GM23338 (cell line): ENCODE data around the gene ITGA4. TPM values are rescaled to one million over a fixed set of nuclear protein-coding genes. Genes with fewer than 3 reads are reported as not detected.
"Not testable (repeated sequence)": the region's sequence is repeated elsewhere in the genome, so short reads cannot be mapped to it uniquely, and the experiment has no call there.

Experiments used
- ATAC-seq: fragments of 200-7000 bp; cut with Tn5 transposase; 3 replicates; pipeline ENCODE4 v1.9.1; 2020
- DNase-seq: peaks from one replicate; pipeline ENCODE4 v3.0.0-alpha.2; 2015; ENCODE audit warnings: low spot score
- H2AFZ ChIP-seq: fragments of 200-600 bp; sonication (generic); 2 replicates; pipeline ENCODE4 v1.8.0; 2016; ENCODE audit warnings: antibody characterized with exemption, mild to moderate bottlenecking, moderate library complexity
- H3F3A ChIP-seq: fragments of 200-600 bp; sonication (generic); replicated peaks from 2 replicates; pipeline ENCODE4 v1.8.0; 2017; ENCODE audit warnings: antibody characterized with exemption, mixed run types, low read depth
- H3K27ac ChIP-seq: fragments of 200-600 bp; sonication (generic); 2 replicates; pipeline ENCODE4 v1.6.1; 2016; ENCODE audit warnings: low read depth
- H3K27me3 ChIP-seq: fragments of 200-600 bp; sonication (generic); 2 replicates; pipeline ENCODE4 v1.8.0; 2016; ENCODE audit warnings: mild to moderate bottlenecking, mixed run types, moderate library complexity; ENCODE audit not compliant: insufficient read depth
- H3K36me3 ChIP-seq: fragments of 200-600 bp; sonication (generic); 2 replicates; pipeline ENCODE4 v1.8.0; 2016; ENCODE audit warnings: mild to moderate bottlenecking; ENCODE audit not compliant: insufficient read depth
- H3K4me1 ChIP-seq: fragments of 200-600 bp; sonication (generic); 2 replicates; pipeline ENCODE4 v1.8.0; 2016; ENCODE audit warnings: mild to moderate bottlenecking, moderate library complexity; ENCODE audit not compliant: insufficient read depth
- H3K4me2 ChIP-seq: fragments of 200-600 bp; sonication (generic); 2 replicates; pipeline ENCODE4 v1.7.1; 2017; ENCODE audit warnings: mixed run types
- H3K4me3 ChIP-seq: fragments of 200-600 bp; sonication (generic); 2 replicates; pipeline ENCODE4 v1.6.1; 2016; ENCODE audit warnings: mixed run types
- H3K79me2 ChIP-seq: fragments of 200-600 bp; sonication (generic); replicated peaks from 2 replicates; pipeline ENCODE4 v1.8.0; 2017; ENCODE audit warnings: mild to moderate bottlenecking; ENCODE audit not compliant: insufficient read depth
- H3K9me2 ChIP-seq: fragments of 200-600 bp; sonication (generic); 2 replicates; pipeline ENCODE4 v1.8.0; 2017; ENCODE audit not compliant: insufficient read depth
- H4K20me1 ChIP-seq: fragments of 200-600 bp; sonication (generic); replicated peaks from 2 replicates; pipeline ENCODE4 v1.8.0; 2017; ENCODE audit warnings: mild to moderate bottlenecking; ENCODE audit not compliant: insufficient read depth
- H3K27ac Mint-ChIP-seq: 2 replicates; pipeline ENCODE4 v1.8.0; 2020; ENCODE audit warnings: inconsistent platforms, mild to moderate bottlenecking, moderate library complexity, mixed read lengths
- H3K27me3 Mint-ChIP-seq: 3 replicates; pipeline ENCODE4 v1.8.0; 2022; ENCODE audit warnings: low read depth, mild to moderate bottlenecking, moderate library complexity, mixed read lengths, inconsistent platforms; ENCODE audit not compliant: insufficient read depth, poor library complexity
- H3K36me3 Mint-ChIP-seq: 3 replicates; pipeline ENCODE4 v1.8.0; 2021; ENCODE audit warnings: low read depth, mild to moderate bottlenecking, inconsistent platforms, moderate library complexity, mixed read lengths
- H3K4me1 Mint-ChIP-seq: 3 replicates; pipeline ENCODE4 v1.8.0; 2020; ENCODE audit warnings: mild to moderate bottlenecking, inconsistent platforms, mixed read lengths
- H3K4me3 Mint-ChIP-seq: 3 replicates; pipeline ENCODE4 v1.8.0; 2021; ENCODE audit warnings: moderate library complexity, mild to moderate bottlenecking, inconsistent platforms, mixed read lengths
- H3K9me3 Mint-ChIP-seq: 3 replicates; pipeline ENCODE4 v1.8.0; 2020; ENCODE audit warnings: moderate library complexity, mild to moderate bottlenecking, inconsistent platforms, mixed read lengths
- CREB1 ChIP-seq: fragments of 250-450 bp; sonication (Bioruptor Pico); IDR thresholded peaks from 2 replicates; pipeline ENCODE4 v1.5.0; 2020; ENCODE audit warnings: low read depth, mild to moderate bottlenecking, moderate library complexity
- CTCF ChIP-seq, 2 experiments: fragments of 200-600 bp in 1 of 2; sonication (generic) in 1 of 2; conservative IDR thresholded peaks; 2 replicates each; pipeline versions ENCODE4 v1.5.1 to v1.6.1; 2016 to 2017; ENCODE audit warnings: antibody characterized with exemption in 2 of 2, low read depth in 2 of 2, mild to moderate bottlenecking in 2 of 2, moderate library complexity in 1 of 2
- ETS1 ChIP-seq: IDR thresholded peaks from 2 replicates; pipeline ENCODE4 v1.6.1; 2016; ENCODE audit warnings: antibody characterized with exemption
- EZH2 ChIP-seq: fragments of 200-600 bp; sonication (generic); IDR thresholded peaks from one replicate; pipeline ENCODE4 v1.8.0; 2017; ENCODE audit warnings: antibody characterized with exemption, mild to moderate bottlenecking, low read depth; ENCODE audit not compliant: unreplicated experiment
- EZH2phosphoT487 ChIP-seq: fragments of 200-600 bp; sonication (generic); IDR thresholded peaks from one replicate; pipeline ENCODE4 v1.8.1; 2018; ENCODE audit warnings: antibody characterized with exemption; ENCODE audit not compliant: unreplicated experiment
- JUNB ChIP-seq: IDR thresholded peaks from one replicate; pipeline ENCODE4 v1.6.1; 2016; ENCODE audit warnings: antibody characterized with exemption; ENCODE audit not compliant: unreplicated experiment
- POLR2AphosphoS5 ChIP-seq: IDR thresholded peaks from 2 replicates; pipeline ENCODE4 v1.6.1; 2016; ENCODE audit warnings: antibody characterized with exemption, low read depth
- REST ChIP-seq: IDR thresholded peaks from one replicate; pipeline ENCODE4 v1.6.1; 2018; ENCODE audit warnings: antibody characterized with exemption; ENCODE audit not compliant: unreplicated experiment
- STAT1 ChIP-seq: IDR thresholded peaks from one replicate; pipeline ENCODE4 v1.6.1; 2016; ENCODE audit warnings: antibody characterized with exemption; ENCODE audit not compliant: unreplicated experiment
- ZNF114 ChIP-seq: fragments of 250-450 bp; sonication (Bioruptor Pico); IDR thresholded peaks from 2 replicates; pipeline ENCODE4 v1.5.0; 2020; ENCODE audit warnings: mild to moderate bottlenecking, moderate library complexity
- ZNF331 ChIP-seq: fragments of 250-450 bp; sonication (Bioruptor Pico); IDR thresholded peaks from 2 replicates; pipeline ENCODE4 v1.5.0; 2020; ENCODE audit warnings: low read depth, mild to moderate bottlenecking, moderate library complexity
- polyA plus RNA-seq: library from polyadenylated mRNA; unstranded; fragments of >200 nt; fragmentation: Nextera tagmentation; extraction: Ambion mirVana; gene quantifications from 2 replicates; pipeline ENCODE4 v1.2.1, GENCODE V29; 2016
- total RNA-seq: library from RNA; depleted of rRNA; stranded (reverse); fragments of >200 nt; shearing (Covaris generic); gene quantifications from 2 replicates; pipeline ENCODE4 v1.2.3, GENCODE V29; 2014

The ITGA4 gene
- total and polyA plus RNA-seq, 2 experiments from 2014 or later, result 1.2 to 4.6 TPM

GRCh38 chr2:181446985-181447384, 10.2 kb upstream of the ITGA4 start:
- Mint-ChIP-seq H3K9me3 (no peaks in the 10 kb centered on the region), H3K4me3 (no peak overlapping the region), H3K27ac (no peak overlapping the region), H3K36me3 (no peaks in the 10 kb centered on the region), H3K4me1 (no peaks in the 10 kb centered on the region), H3K27me3 (no peaks in the 10 kb centered on the region)
- Histone ChIP-seq H3K9me2 (no peaks in the 10 kb centered on the region), H3K27me3 (no peaks in the 10 kb centered on the region), H4K20me1 (no peaks in the 10 kb centered on the region), H3K27ac (no peak overlapping the region), H3K79me2 (no peaks in the 10 kb centered on the region), H3K4me3 (no peak overlapping the region), H2AFZ (no peak overlapping the region), H3F3A (no peaks in the 10 kb centered on the region), H3K4me2 (no peak overlapping the region), H3K36me3 (no peaks in the 10 kb centered on the region), H3K4me1 (no peaks in the 10 kb centered on the region)
- DNase-seq, result no peak
- TF ChIP-seq ETS1, result no peak
- TF ChIP-seq STAT1, result no peak
- TF ChIP-seq REST, result no peak
- TF ChIP-seq EZH2phosphoT487, result no peak
- TF ChIP-seq POLR2AphosphoS5, result no peak
- no peak for TF ChIP-seq CTCF (conservative IDR thresholded peaks at IDR 0.05; ENCODE audit: low read depth in 2 of 2)
- no peak for TF ChIP-seq CREB1 (CRISPR knock-in tag)
- no peak for TF ChIP-seq ZNF114 (CRISPR knock-in tag)
- no peak for TF ChIP-seq JUNB
- no peak for TF ChIP-seq ZNF331 (CRISPR knock-in tag)
- no peak for TF ChIP-seq EZH2
- no peak for ATAC-seq

- not testable (repeated sequence) for H3K4me2 ChIP-seq, H3F3A ChIP-seq, H3K4me1 Mint-ChIP-seq, H3K4me3 Mint-ChIP-seq, DNase-seq, H3K36me3 ChIP-seq, H3K4me1 ChIP-seq, H2AFZ ChIP-seq, H3K9me2 ChIP-seq, H3K27me3 ChIP-seq, H4K20me1 ChIP-seq, H3K4me3 ChIP-seq, H3K27ac Mint-ChIP-seq, H3K27ac ChIP-seq, H3K79me2 ChIP-seq, H3K27me3 Mint-ChIP-seq, ATAC-seq, H3K36me3 Mint-ChIP-seq, H3K9me3 Mint-ChIP-seq
These were observed 7.9 kb upstream of the ITGA4 start for GRCh38 chr2:181449278-181449677.
